Adipocyte (in vitro differentiated cells): ENCODE data around the gene KRT37.
"Not testable (repeated sequence)": the region's sequence is repeated elsewhere in the genome, so short reads cannot be mapped to it uniquely, and the experiment has no call there.

Experiments
- DNase-seq: peaks from one replicate; pipeline ENCODE4 v3.0.0-alpha.2; 2015; ENCODE audit warnings: low read depth
- H3K27me3 ChIP-seq: replicated peaks from 2 replicates; pipeline ENCODE4 v1.7.0; 2013; ENCODE audit warnings: mild to moderate bottlenecking, low read length, moderate library complexity; ENCODE audit not compliant: control insufficient read depth, insufficient read depth
- H3K36me3 ChIP-seq: 2 replicates; pipeline ENCODE4 v1.7.0; 2013; ENCODE audit warnings: low read length, mild to moderate bottlenecking, moderate library complexity; ENCODE audit not compliant: control insufficient read depth, insufficient read depth, severe bottlenecking
- H3K4me1 ChIP-seq: 2 replicates; pipeline ENCODE4 v1.7.0; 2013; ENCODE audit warnings: mild to moderate bottlenecking, low read length, moderate library complexity; ENCODE audit not compliant: control insufficient read depth, insufficient read depth
- H3K4me3 ChIP-seq: 2 replicates; pipeline ENCODE4 v1.7.0; 2013; ENCODE audit warnings: mild to moderate bottlenecking, low read length, moderate library complexity
- H3K9ac ChIP-seq: 2 replicates; pipeline ENCODE4 v1.7.0; 2013; ENCODE audit warnings: mild to moderate bottlenecking, low read length, moderate library complexity
- H3K9me3 ChIP-seq: 2 replicates; pipeline ENCODE4 v1.7.0; 2013; ENCODE audit warnings: mild to moderate bottlenecking, low read length, moderate library complexity; ENCODE audit not compliant: control insufficient read depth

The KRT37 gene

GRCh38 chr17:41404024-41404671 lies 20.2 kb downstream of the KRT37 start:
- H3K4me1 ChIP-seq = peaks cover 8% of the 10 kb centered on the region
- H3K4me3 ChIP-seq = no peak overlapping the region
- no peak overlapping the region for H3K9ac ChIP-seq
- H3K27me3 ChIP-seq = peaks cover 7% of the 10 kb centered on the region
- no peaks in the 10 kb centered on the region for H3K9me3 ChIP-seq
- no peaks in the 10 kb centered on the region for H3K36me3 ChIP-seq
- peak; percentile 75 for DNase-seq

GRCh38 chr17:41403404-41404023 lies 20.9 kb downstream of the KRT37 start:
- H3K27me3 ChIP-seq = peaks cover 7% of the 10 kb centered on the region
- H3K4me1 ChIP-seq = peaks cover 8% of the 10 kb centered on the region
- no peak for DNase-seq
- H3K9me3 ChIP-seq = no peaks in the 10 kb centered on the region
- no peak overlapping the region for H3K4me3 ChIP-seq
- H3K36me3 ChIP-seq = no peaks in the 10 kb centered on the region
- H3K9ac ChIP-seq = no peak overlapping the region

GRCh38 chr17:41402161-41402560 lies 22.2 kb downstream of the KRT37 start:
- no peaks in the 10 kb centered on the region for H3K9me3 ChIP-seq
- H3K9ac ChIP-seq = no peak overlapping the region
- peaks cover 8% of the 10 kb centered on the region for H3K4me1 ChIP-seq
- DNase-seq = no peak
- no peaks in the 10 kb centered on the region for H3K36me3 ChIP-seq
- peaks cover 4% of the 10 kb centered on the region for H3K27me3 ChIP-seq
- H3K4me3 ChIP-seq = no peak overlapping the region

- Histone ChIP-seq H3K4me3 (no peak within 1 kb of the TSS), H3K4me1 (peaks cover 9% of the 10 kb centered on the region), H3K9me3 (peaks cover 4% of the 10 kb centered on the region), H3K9ac (no peak within 1 kb of the TSS), H3K27me3 (peaks cover 20% of the 10 kb centered on the region), H3K36me3 (no peaks in the 10 kb centered on the region)
- no peak for DNase-seq
Observed at GRCh38 chr17:41396996-41397660, 27.3 kb downstream of the KRT37 start, which contains the start of gene KRT31. Gene KRT31, minus strand, starts transcription at chr17:41397608. Its CDS starts 69 bp downstream, at chr17:41397539.

DNA sequence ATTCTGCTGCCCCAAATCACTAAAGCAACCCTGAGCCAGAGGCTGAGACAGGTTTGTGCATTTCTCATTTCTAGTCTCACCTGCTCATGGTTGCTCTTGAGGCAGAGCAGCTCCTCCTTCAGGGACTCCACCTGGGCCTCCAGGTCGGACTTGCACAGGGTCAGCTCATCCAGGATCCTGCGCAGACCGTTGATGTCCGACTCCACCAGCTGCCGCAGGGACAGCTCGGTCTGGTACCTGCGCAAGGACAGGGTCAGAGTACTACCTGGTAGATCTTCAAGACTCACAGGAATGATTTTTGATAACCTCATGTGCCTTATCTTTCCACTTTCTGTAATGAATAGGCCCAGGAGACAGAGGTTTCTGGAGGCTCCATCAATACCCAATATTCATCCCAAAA lies 28.0 kb downstream of the KRT37 start:
- H3K27me3 ChIP-seq = peaks cover 20% of the 10 kb centered on the region
- H3K4me3 ChIP-seq = no peak overlapping the region
- no peak overlapping the region for H3K9ac ChIP-seq
- peaks cover 4% of the 10 kb centered on the region for H3K9me3 ChIP-seq
- peaks cover 12% of the 10 kb centered on the region for H3K4me1 ChIP-seq
- DNase-seq = no peak
- no peaks in the 10 kb centered on the region for H3K36me3 ChIP-seq

DNA sequence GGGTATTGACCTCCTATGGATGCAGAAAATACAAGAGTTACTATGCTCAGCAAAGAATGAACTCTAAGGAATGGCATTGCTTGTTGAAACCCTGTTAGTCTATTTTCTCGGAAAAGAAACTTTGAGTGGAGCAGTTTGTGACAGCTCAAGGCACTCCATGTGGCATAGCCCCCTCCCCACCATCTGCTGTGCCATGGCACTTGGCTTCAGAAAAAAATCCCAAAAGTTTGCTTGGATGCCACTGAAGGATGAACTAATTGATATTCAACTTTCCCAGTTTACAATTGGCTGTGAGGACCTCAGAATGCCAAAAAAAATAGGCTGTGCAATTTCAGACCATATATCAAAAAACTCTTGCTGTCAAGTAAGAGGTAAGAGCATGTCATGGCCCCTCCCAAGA lies 28.8 kb downstream of the KRT37 start:
- H3K9ac ChIP-seq = no peak overlapping the region
- H3K4me1 ChIP-seq = peaks cover 12% of the 10 kb centered on the region
- peaks cover 20% of the 10 kb centered on the region for H3K27me3 ChIP-seq
- H3K9me3 ChIP-seq = peaks cover 4% of the 10 kb centered on the region
- no peak overlapping the region for H3K4me3 ChIP-seq
- no peaks in the 10 kb centered on the region for H3K36me3 ChIP-seq
- no peak for DNase-seq

GRCh38 chr17:41395044-41395443 lies 29.3 kb downstream of the KRT37 start:
- Histone ChIP-seq H3K27me3 (peaks cover 19% of the 10 kb centered on the region), H3K4me1 (peaks cover 12% of the 10 kb centered on the region)
- H3K9ac ChIP-seq, H3K4me3 ChIP-seq, H3K36me3 ChIP-seq, H3K9me3 ChIP-seq, DNase-seq: not testable (repeated sequence)

DNA sequence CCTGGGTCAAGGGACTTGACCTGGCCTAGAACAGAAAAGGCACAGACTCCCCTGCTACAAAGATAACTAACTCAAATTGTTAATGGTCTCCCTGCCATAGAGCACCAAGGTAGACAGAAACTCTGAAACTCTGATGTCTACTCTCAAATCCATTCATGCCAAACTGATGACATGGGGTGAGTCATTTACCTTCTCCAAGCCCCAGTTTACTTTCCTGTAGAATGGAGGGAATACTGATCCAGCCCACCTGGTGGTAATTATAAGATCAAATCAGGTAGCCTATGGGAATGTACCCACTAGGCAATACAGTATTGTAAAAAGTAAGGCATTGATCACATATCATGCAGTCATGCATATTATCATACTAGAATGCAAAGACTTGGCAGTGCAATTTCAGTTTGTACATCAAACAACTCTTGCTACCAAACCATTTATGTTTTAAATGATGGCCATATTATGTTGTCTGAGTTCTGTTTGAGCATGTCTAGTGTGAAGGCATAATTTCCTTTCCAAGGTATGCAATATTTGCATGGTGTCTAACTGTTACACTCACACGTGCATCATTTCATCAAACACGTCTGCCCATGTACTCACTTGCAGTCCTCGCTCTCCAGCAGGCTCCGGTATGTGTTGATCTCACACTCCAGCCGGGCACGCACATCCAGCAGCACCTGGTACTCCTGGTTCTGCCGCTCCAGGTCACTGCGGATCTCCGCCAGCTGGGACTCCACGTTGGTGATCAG lies 30.0 kb downstream of the KRT37 start:
- Histone ChIP-seq H3K4me1 (peaks cover 12% of the 10 kb centered on the region), H3K36me3 (no peaks in the 10 kb centered on the region), H3K9ac (no peak overlapping the region), H3K9me3 (peaks cover 4% of the 10 kb centered on the region), H3K27me3 (peaks cover 16% of the 10 kb centered on the region), H3K4me3 (no peak overlapping the region)
- no peak for DNase-seq

DNA sequence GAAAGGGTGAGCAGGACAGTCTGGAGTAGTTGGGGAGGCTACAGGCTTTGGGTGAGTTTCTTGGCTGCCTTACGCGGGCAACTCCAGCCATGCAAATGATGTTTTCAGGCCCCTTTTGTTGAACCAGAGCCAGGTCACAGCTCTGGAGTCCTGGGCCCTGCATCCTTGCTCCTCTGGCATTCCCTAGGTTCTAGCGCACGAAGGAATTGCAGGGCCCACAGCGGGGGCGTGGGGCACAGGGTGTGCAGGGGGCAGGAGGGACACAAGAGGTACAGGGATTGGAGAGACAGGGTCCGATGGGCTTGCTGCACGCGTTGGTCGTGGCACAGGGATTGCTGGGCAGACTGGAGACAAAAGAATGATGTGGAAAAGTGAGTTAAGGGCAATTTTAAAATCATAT lies 30.6 kb downstream of the KRT37 start:
- Histone ChIP-seq H3K9ac (no peak overlapping the region), H3K9me3 (peaks cover 4% of the 10 kb centered on the region), H3K36me3 (no peaks in the 10 kb centered on the region), H3K4me1 (peaks cover 12% of the 10 kb centered on the region), H3K27me3 (peaks cover 16% of the 10 kb centered on the region), H3K4me3 (no peak overlapping the region)
- no peak for DNase-seq

GRCh38 chr17:41393294-41393693 lies 31.1 kb downstream of the KRT37 start:
- Histone ChIP-seq H3K4me1 (peaks cover 12% of the 10 kb centered on the region), H3K9ac (no peak overlapping the region), H3K27me3 (peaks cover 16% of the 10 kb centered on the region), H3K4me3 (no peak overlapping the region), H3K9me3 (peaks cover 4% of the 10 kb centered on the region), H3K36me3 (no peaks in the 10 kb centered on the region)
- no peak for DNase-seq

DNA sequence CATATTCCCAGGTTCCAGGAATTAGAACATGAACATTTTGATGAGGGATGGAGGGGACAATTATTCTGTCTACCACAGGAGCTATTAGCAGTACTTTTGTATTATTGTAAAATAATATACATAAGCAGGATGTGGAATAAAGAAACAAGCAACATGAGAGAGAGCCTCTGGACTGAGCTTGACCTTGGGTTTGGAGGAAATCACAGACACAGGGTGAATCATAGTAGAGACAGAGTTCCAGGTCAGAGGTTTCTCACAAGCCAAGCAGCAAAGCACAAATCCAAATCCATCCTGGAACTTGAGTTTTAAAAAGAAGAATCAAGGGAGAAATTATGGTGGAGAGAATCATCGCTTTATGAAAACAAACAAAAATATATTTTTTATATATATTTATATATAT lies 32.1 kb downstream of the KRT37 start:
- Histone ChIP-seq H3K4me1 (peaks cover 12% of the 10 kb centered on the region), H3K9me3 (peaks cover 7% of the 10 kb centered on the region), H3K27me3 (peaks cover 20% of the 10 kb centered on the region), H3K9ac (no peak overlapping the region), H3K4me3 (no peak overlapping the region), H3K36me3 (no peaks in the 10 kb centered on the region)
- DNase-seq = no peak
